SU-DHL-6 (cell line): ENCODE data around the gene GAGE12G.
"Not testable (repeated sequence)": the region's sequence is repeated elsewhere in the genome, so short reads cannot be mapped to it uniquely, and the experiment has no call there.

Experiments used
- CTCF ChIP-seq: fragments of 200-600 bp; sonication (generic); IDR thresholded peaks from one replicate; pipeline ENCODE4 v1.5.1; 2017; ENCODE audit warnings: antibody characterized with exemption, mild to moderate bottlenecking, low read length, moderate library complexity; ENCODE audit not compliant: insufficient read depth, poor library complexity, severe bottlenecking
- EZH2phosphoT487 ChIP-seq: fragments of 200-600 bp; sonication (generic), shearing (Covaris generic); conservative IDR thresholded peaks from 2 replicates; pipeline ENCODE4 v1.6.1; 2018; ENCODE audit warnings: mild to moderate bottlenecking, antibody characterized with exemption, low read length, moderate library complexity, mixed read lengths

- TF ChIP-seq CTCF, EZH2phosphoT487: not testable (repeated sequence)
Measured at GRCh38 chrX:49531877-49532276, 38.3 kb upstream of the GAGE12G start, which contains the start of gene GAGE12C.
